Glutamatergic neuron (in vitro differentiated cells): ENCODE results near the gene EPB41. TPM values are rescaled to one million over a fixed set of nuclear protein-coding genes. Genes with fewer than 3 reads are reported as not detected.

Experiments
- DNase-seq: peaks from one replicate; pipeline ENCODE4 v3.0.0; 2022
- H3K27ac Mint-ChIP-seq: one replicate; pipeline ENCODE4 v1.8.0; 2020; ENCODE audit warnings: mild to moderate bottlenecking, mixed read lengths, inconsistent platforms; ENCODE audit not compliant: unreplicated experiment
- H3K27me3 Mint-ChIP-seq: one replicate; pipeline ENCODE4 v1.8.0; 2020; ENCODE audit warnings: mild to moderate bottlenecking, moderate library complexity, mixed read lengths, inconsistent platforms; ENCODE audit not compliant: unreplicated experiment
- H3K36me3 Mint-ChIP-seq: one replicate; pipeline ENCODE4 v1.8.0; 2020; ENCODE audit warnings: mild to moderate bottlenecking, mixed read lengths, inconsistent platforms; ENCODE audit not compliant: unreplicated experiment
- H3K4me1 Mint-ChIP-seq: one replicate; pipeline ENCODE4 v1.8.0; 2020; ENCODE audit warnings: mild to moderate bottlenecking, low read depth, mixed read lengths, inconsistent platforms; ENCODE audit not compliant: unreplicated experiment
- H3K4me3 Mint-ChIP-seq: one replicate; pipeline ENCODE4 v1.8.0; 2020; ENCODE audit warnings: mild to moderate bottlenecking, mixed read lengths, inconsistent platforms; ENCODE audit not compliant: unreplicated experiment
- H3K9me3 Mint-ChIP-seq: one replicate; pipeline ENCODE4 v1.8.0; 2020; ENCODE audit warnings: mild to moderate bottlenecking, moderate library complexity, mixed read lengths, inconsistent platforms; ENCODE audit not compliant: unreplicated experiment
- CTCF ChIP-seq: fragments of 200-600 bp; sonication (generic); IDR thresholded peaks from one replicate; pipeline ENCODE4 v1.5.0; 2021; ENCODE audit not compliant: partially characterized antibody, unreplicated experiment
- long read RNA-seq: library from polyadenylated mRNA; unstranded; transcript quantifications from one replicate; pipeline ENCODE4 v2.0.0, GENCODE V29; 2020; ENCODE audit not compliant: unreplicated experiment
- total RNA-seq: library from RNA; stranded (reverse); fragmentation: NEBNext Ultra II Directional; extraction: Animal tissue kit (Norgen Biotek cat#: 25700); gene quantifications from one replicate; pipeline ENCODE4 v1.2.1, GENCODE V29; 2021; ENCODE audit not compliant: unreplicated experiment

EPB41 gene
- 213 TPM for total RNA-seq
- long read RNA-seq, partial matches to known transcripts = 15 of 24 reads
- long read RNA-seq, other reads (novel, unspliced or antisense) = 9 of 24 reads

- H3K27me3 Mint-ChIP-seq = peaks cover 17% of the 10 kb centered on the region
- peak; percentile 5 for TF ChIP-seq CTCF
- no peaks in the 10 kb centered on the region for H3K36me3 Mint-ChIP-seq
- H3K4me3 Mint-ChIP-seq = peak within 1 kb of the TSS; percentile 97
- H3K4me1 Mint-ChIP-seq = peaks cover 38% of the 10 kb centered on the region
- H3K27ac Mint-ChIP-seq = peak within 1 kb of the TSS; percentile 100
- peak; percentile 98 for DNase-seq
- peaks cover 19% of the 10 kb centered on the region for H3K9me3 Mint-ChIP-seq
These were observed at the start of gene EPB41 for GRCh38 chr1:28914228-28915030. Gene EPB41 (plus strand): TSS chr1:28914569. CDS start chr1:28987438, 72,869 bp downstream.

- Mint-ChIP-seq H3K27me3 (peaks cover 3% of the 10 kb centered on the region), H3K36me3 (no peaks in the 10 kb centered on the region), H3K4me1 (peaks cover 23% of the 10 kb centered on the region), H3K27ac (no peak overlapping the region), H3K4me3 (no peak overlapping the region), H3K9me3 (peaks cover 3% of the 10 kb centered on the region)
- no peak for TF ChIP-seq CTCF
- no peak for DNase-seq
These were observed 49.7 kb upstream of the EPB41 start for GRCh38 chr1:28864695-28865094.

- no peak for DNase-seq
- H3K4me1 Mint-ChIP-seq = peaks cover 20% of the 10 kb centered on the region
- peaks cover 3% of the 10 kb centered on the region for H3K9me3 Mint-ChIP-seq
- H3K27ac Mint-ChIP-seq = no peak overlapping the region
- no peak overlapping the region for H3K4me3 Mint-ChIP-seq
- H3K27me3 Mint-ChIP-seq = peaks cover 3% of the 10 kb centered on the region
- no peak for TF ChIP-seq CTCF
- H3K36me3 Mint-ChIP-seq = no peaks in the 10 kb centered on the region
These were observed 48.2 kb upstream of the EPB41 start for GRCh38 chr1:28865997-28866650.

- H3K4me1 Mint-ChIP-seq = peaks cover 20% of the 10 kb centered on the region
- peaks cover 3% of the 10 kb centered on the region for H3K27me3 Mint-ChIP-seq
- DNase-seq = no peak
- H3K36me3 Mint-ChIP-seq = no peaks in the 10 kb centered on the region
- no peak overlapping the region for H3K4me3 Mint-ChIP-seq
- no peak for TF ChIP-seq CTCF
- H3K9me3 Mint-ChIP-seq = peaks cover 3% of the 10 kb centered on the region
- no peak overlapping the region for H3K27ac Mint-ChIP-seq
These were observed 46.5 kb upstream of the EPB41 start for GRCh38 chr1:28867850-28868249.

- Mint-ChIP-seq H3K4me1 (peaks cover 17% of the 10 kb centered on the region), H3K4me3 (peak overlapping the region; percentile 58), H3K27me3 (peaks cover 4% of the 10 kb centered on the region), H3K27ac (no peak overlapping the region), H3K36me3 (no peaks in the 10 kb centered on the region), H3K9me3 (peaks cover 2% of the 10 kb centered on the region)
- no peak for DNase-seq
- no peak for TF ChIP-seq CTCF
These were observed 44.4 kb upstream of the EPB41 start for GRCh38 chr1:28869952-28870351.
